ENCODE data around the gene NAIP. TPM values are rescaled to one million over a fixed set of nuclear protein-coding genes. Genes with fewer than 3 reads are reported as not detected.
"Not testable (repeated sequence)": the region's sequence is repeated elsewhere in the genome, so short reads cannot be mapped to it uniquely, and the experiment has no call there.

Gene NAIP, protein sequence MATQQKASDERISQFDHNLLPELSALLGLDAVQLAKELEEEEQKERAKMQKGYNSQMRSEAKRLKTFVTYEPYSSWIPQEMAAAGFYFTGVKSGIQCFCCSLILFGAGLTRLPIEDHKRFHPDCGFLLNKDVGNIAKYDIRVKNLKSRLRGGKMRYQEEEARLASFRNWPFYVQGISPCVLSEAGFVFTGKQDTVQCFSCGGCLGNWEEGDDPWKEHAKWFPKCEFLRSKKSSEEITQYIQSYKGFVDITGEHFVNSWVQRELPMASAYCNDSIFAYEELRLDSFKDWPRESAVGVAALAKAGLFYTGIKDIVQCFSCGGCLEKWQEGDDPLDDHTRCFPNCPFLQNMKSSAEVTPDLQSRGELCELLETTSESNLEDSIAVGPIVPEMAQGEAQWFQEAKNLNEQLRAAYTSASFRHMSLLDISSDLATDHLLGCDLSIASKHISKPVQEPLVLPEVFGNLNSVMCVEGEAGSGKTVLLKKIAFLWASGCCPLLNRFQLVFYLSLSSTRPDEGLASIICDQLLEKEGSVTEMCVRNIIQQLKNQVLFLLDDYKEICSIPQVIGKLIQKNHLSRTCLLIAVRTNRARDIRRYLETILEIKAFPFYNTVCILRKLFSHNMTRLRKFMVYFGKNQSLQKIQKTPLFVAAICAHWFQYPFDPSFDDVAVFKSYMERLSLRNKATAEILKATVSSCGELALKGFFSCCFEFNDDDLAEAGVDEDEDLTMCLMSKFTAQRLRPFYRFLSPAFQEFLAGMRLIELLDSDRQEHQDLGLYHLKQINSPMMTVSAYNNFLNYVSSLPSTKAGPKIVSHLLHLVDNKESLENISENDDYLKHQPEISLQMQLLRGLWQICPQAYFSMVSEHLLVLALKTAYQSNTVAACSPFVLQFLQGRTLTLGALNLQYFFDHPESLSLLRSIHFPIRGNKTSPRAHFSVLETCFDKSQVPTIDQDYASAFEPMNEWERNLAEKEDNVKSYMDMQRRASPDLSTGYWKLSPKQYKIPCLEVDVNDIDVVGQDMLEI (N-terminal part only)
- 5.4 TPM for total RNA-seq
- long read RNA-seq, full-length matches to known transcripts: 1 of 1 reads
- long read RNA-seq, partial matches to known transcripts: 0 of 1 reads
- long read RNA-seq, other reads (novel, unspliced or antisense): 0 of 1 reads

DNA sequence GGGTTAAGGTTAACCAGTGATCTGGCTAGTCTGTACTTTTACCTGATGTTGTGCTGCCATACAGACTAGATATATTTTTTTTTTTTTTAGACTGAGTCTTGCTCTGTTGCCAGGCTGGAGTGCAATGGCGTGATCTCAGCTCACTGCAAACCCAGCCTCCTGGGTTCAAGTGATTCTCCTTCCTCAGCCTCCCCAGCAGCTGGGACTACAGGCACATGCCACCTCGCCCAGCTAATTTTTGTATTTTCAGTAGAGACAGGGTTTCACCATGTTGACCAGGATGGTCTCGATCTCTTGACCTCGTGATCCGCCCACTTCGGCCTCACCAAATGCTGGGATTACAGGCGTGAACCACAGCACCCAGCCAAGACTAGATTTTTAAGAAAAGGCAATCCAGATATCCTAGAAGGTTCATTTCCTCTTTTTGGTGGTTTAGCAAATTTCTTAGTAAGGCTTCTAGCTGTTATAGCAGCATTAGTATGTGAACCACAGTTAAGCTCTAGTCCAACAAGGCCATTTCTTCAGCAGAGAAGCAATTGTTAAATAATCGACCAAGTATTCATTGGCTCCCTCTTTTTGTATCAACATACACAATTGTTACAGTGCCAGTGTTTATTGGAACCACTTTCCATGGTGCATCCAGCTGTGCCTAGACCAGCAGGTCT is at the start of gene NAIP:
TSS of gene NAIP (minus strand) at position 51 of the 665 bp plus-strand sequence. CDS start 12,424 bp downstream, outside the sequence.
- H3K9me3 ChIP-seq (replicated peaks); H3K27me3 ChIP-seq (ENCODE audit: low read depth); H3K27ac ChIP-seq (replicated peaks); H3K4me3 ChIP-seq; intact Hi-C loops (cut with micrococcal nuclease); H3K4me1 ChIP-seq; H3K36me3 ChIP-seq; DNase-seq: not testable (repeated sequence)

GRCh38 chr5:71067262-71067928 is 42.3 kb upstream of the NAIP start, which contains the start of gene GTF2H2:
Gene GTF2H2, minus strand, starts transcription at chr5:71067676. Its CDS starts 4,913 bp downstream, at chr5:71062763.
- H3K9me3 ChIP-seq (replicated peaks); intact Hi-C loops (cut with micrococcal nuclease); DNase-seq: not testable (repeated sequence)

DNA sequence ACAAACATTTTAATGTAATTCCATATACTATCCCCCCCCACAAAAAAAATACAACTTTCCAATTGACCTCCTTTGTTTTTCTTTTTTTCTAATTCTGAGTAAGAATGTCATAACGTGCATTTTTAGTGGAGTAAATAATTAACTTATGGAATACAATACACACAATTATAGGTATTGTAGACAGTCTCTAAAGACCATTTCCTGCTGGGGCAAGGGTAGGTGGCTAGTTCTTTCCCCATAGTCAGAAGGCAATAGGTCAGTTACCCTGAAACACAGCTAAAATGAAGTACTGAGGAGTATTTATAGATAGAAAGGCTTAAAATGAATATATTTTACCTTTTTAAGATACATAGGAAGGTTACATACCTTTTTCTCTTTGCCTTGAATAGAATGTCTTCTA is 36.2 kb upstream of the NAIP start:
- H3K4me3 ChIP-seq; H3K27me3 ChIP-seq (ENCODE audit: low read depth); DNase-seq; H3K4me1 ChIP-seq; H3K27ac ChIP-seq (replicated peaks); intact Hi-C loops (cut with micrococcal nuclease); H3K9me3 ChIP-seq (replicated peaks); H3K36me3 ChIP-seq: not testable (repeated sequence)

More at GRCh38 chr5:71067262-71067928, 42.3 kb upstream of the NAIP start, which contains the start of gene GTF2H2:
- H3K4me3 ChIP-seq; H3K36me3 ChIP-seq; H3K27me3 ChIP-seq (ENCODE audit: low read depth); H3K4me1 ChIP-seq; H3K27ac ChIP-seq (replicated peaks): not testable (repeated sequence)

DNA sequence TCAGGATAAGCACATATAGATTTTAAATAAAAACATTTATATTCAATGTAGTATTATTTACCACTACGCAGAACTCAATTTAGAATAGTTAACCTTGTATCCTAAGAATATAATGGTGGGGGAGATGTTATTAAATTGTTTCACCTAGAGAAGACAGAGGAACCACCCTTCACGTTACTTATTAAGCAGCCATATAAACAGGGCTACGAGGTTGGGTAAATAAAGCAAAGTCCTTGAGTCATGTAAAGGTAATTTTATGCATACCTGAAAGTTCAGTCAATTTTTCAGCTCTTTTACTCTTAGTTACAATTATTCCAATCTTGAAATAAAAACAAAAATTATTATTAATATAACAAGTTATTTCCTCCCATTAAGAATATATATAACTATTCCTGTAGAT is 34.3 kb upstream of the NAIP start:
- DNase-seq; H3K36me3 ChIP-seq; H3K4me3 ChIP-seq; H3K27ac ChIP-seq (replicated peaks); H3K9me3 ChIP-seq (replicated peaks); H3K4me1 ChIP-seq; intact Hi-C loops (cut with micrococcal nuclease); H3K27me3 ChIP-seq (ENCODE audit: low read depth): not testable (repeated sequence)

GRCh38 chr5:71044808-71045207 is 19.7 kb upstream of the NAIP start:
- H3K9me3 ChIP-seq (replicated peaks); H3K4me1 ChIP-seq; H3K4me3 ChIP-seq; intact Hi-C loops (cut with micrococcal nuclease); DNase-seq; H3K27ac ChIP-seq (replicated peaks); H3K36me3 ChIP-seq; H3K27me3 ChIP-seq (ENCODE audit: low read depth): not testable (repeated sequence)

- H3K4me3 ChIP-seq; H3K4me1 ChIP-seq; H3K27ac ChIP-seq (replicated peaks); H3K36me3 ChIP-seq; H3K9me3 ChIP-seq (replicated peaks); DNase-seq; H3K27me3 ChIP-seq (ENCODE audit: low read depth); intact Hi-C loops (cut with micrococcal nuclease): not testable (repeated sequence)
Measured at GRCh38 chr5:71044128-71044527, 19.0 kb upstream of the NAIP start.

DNA sequence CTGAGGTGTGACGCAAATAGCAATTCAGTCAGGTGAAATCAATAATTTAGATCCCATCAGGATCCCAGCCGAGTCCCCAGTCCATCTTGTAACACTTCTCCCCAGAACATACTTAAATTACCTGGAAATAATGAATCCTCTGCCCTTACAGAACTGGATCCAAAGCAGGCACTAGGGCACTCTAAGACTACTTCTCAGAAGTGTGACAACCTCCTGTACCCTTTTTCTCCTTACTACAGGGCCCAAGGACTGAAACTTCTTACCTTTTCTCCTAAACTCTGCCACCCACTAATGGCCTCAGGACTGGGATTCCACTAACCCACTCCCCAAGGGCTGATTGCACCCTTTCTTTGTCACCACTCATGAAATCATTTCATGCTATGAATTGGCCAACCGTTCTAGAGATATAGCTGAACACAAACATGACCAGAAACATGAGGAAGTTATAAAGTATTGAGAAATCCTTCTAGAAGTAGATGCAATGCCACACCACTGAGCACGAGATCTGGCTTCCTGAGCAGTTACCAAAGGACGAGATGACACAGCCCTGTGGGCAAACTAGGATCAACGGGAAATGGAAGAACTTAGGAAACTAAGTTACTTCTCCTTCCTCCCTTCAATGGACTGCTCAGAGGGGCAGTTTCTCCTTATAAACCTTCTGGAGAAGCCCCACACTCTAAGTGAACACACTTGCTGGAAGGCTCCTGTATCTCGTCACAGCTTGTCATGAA is 6.1 kb upstream of the NAIP start:
- H3K27ac ChIP-seq (replicated peaks); H3K4me1 ChIP-seq; H3K9me3 ChIP-seq (replicated peaks); H3K4me3 ChIP-seq; H3K36me3 ChIP-seq; H3K27me3 ChIP-seq (ENCODE audit: low read depth); intact Hi-C loops (cut with micrococcal nuclease); DNase-seq: not testable (repeated sequence)

GRCh38 chr5:71020643-71021042 is 4.5 kb downstream of the NAIP start:
- H3K9me3 ChIP-seq (replicated peaks); DNase-seq; intact Hi-C loops (cut with micrococcal nuclease); H3K36me3 ChIP-seq; H3K27me3 ChIP-seq (ENCODE audit: low read depth); H3K4me1 ChIP-seq; H3K4me3 ChIP-seq; H3K27ac ChIP-seq (replicated peaks): not testable (repeated sequence)

DNA sequence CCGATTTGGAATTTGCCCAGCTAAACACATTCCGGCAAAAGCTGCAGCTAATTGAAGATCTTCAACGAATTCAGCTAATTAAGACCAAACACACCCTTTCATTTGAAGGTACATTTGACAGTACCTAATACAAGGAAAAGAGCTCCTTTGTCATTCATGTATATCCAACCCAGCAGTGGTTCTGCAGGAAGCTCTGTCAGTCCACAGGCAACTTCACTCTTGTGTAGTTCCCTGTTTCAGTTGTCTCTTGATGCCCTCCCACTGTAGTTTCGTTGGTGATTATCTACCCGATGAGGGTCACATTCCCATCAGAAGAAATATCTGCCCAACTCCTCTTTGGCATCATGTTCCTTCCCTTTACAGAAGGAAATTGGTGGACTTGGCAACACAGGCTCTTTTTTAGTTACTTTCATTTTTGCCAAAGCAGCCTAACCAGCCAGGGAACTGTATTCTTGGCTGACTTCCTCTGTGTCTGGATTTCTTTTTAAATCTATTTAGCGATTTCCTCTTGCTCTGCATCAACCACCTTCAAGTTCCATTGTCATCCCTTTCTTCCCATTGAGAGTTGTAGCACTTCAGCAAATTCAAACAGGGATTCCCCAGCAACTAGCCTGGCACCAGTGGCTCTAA is 6.6 kb downstream of the NAIP start:
- H3K27me3 ChIP-seq (ENCODE audit: low read depth); H3K4me1 ChIP-seq; H3K27ac ChIP-seq (replicated peaks); H3K4me3 ChIP-seq; H3K36me3 ChIP-seq; H3K9me3 ChIP-seq (replicated peaks); intact Hi-C loops (cut with micrococcal nuclease); DNase-seq: not testable (repeated sequence)

Measured in left ventricle myocardium inferior (tissue), 1 donor.